Upper lobe of left lung (tissue), 4 donors: ENCODE data around the gene KIF12.

Experiments
- CTCF ChIP-seq, 6 experiments: fragments of 450-650 bp in 4 of 6; fragments of 200-600 bp in 2 of 6; sonication (generic) in 2 of 6; IDR thresholded peaks; one replicate each; pipeline ENCODE4 v1.5.1; 2016 to 2019; ENCODE audit warnings: antibody characterized with exemption in 6 of 6
- EP300 ChIP-seq, 4 donors: sonication (generic); formaldehyde crosslinking; IDR thresholded peaks; one replicate each; pipeline ENCODE4 v1.5.1; 2017; ENCODE audit warnings: antibody characterized with exemption in 4 of 4, control low read depth in 2 of 4
- POLR2A ChIP-seq, 4 donors: fragments of 450-650 bp; IDR thresholded peaks; one replicate each; pipeline ENCODE4 v1.5.1; 2016 to 2017; ENCODE audit warnings: antibody characterized with exemption in 4 of 4, mild to moderate bottlenecking in 2 of 4
- POLR2AphosphoS5 ChIP-seq, 2 donors: sonication (generic); formaldehyde crosslinking; IDR thresholded peaks; one replicate each; pipeline ENCODE4 v1.5.1; 2017; ENCODE audit warnings: antibody characterized with exemption in 2 of 2

- TF ChIP-seq CTCF (IDR thresholded peaks at IDR 0.05) (no peak), POLR2AphosphoS5 (IDR thresholded peaks at IDR 0.05) (no peak), POLR2A (IDR thresholded peaks at IDR 0.05) (no peak), EP300 (IDR thresholded peaks at IDR 0.05) (no peak)
Observed at GRCh38 chr9:114140401-114140800, 41.3 kb upstream of the KIF12 start.
